ENCODE measurements around the gene MEX3D. TPM values are rescaled to one million over a fixed set of nuclear protein-coding genes. Genes with fewer than 3 reads are reported as not detected.

Gene MEX3D
- total RNA-seq, 2 donors from 2014 or later = 31.9 to 54.3 TPM

- H3K9me3 ChIP-seq = no peaks in the 10 kb centered on the region
- H3K9ac ChIP-seq (ENCODE audit: low read depth in 2 of 2, low read length in 2 of 2) = no peak overlapping the region
- H3K27me3 ChIP-seq = no peaks in the 10 kb centered on the region
- H3K27ac ChIP-seq = no peak overlapping the region
- intact Hi-C loops (cut with DNase I) = no loop called here
- H3K4me3 ChIP-seq = no peak overlapping the region
- TF ChIP-seq CTCF (IDR thresholded peaks at IDR 0.05) = no peak
- H3K4me1 ChIP-seq = peaks cover 10% of the 10 kb centered on the region
- no peak for DNase-seq
- no peaks in the 10 kb centered on the region for H3K36me3 ChIP-seq
Measured at GRCh38 chr19:1587872-1588271, 19.7 kb upstream of the MEX3D start.

GRCh38 chr19:1585243-1585580 lies 17.1 kb upstream of the MEX3D start:
- intact Hi-C loops (cut with DNase I) = no loop called here
- Histone ChIP-seq H3K9me3 (no peaks in the 10 kb centered on the region), H3K4me1 (no peaks in the 10 kb centered on the region), H3K27ac (no peak overlapping the region), H3K4me3 (no peak overlapping the region), H3K27me3 (no peaks in the 10 kb centered on the region), H3K36me3 (no peaks in the 10 kb centered on the region), H3K9ac (ENCODE audit: low read depth in 2 of 2, low read length in 2 of 2) (no peak overlapping the region)
- no peak for DNase-seq
- no peak for TF ChIP-seq CTCF (IDR thresholded peaks at IDR 0.05)

GRCh38 chr19:1584500-1585242 lies 16.5 kb upstream of the MEX3D start:
- intact Hi-C loops (cut with DNase I) = no loop called here
- H3K27me3 ChIP-seq = no peaks in the 10 kb centered on the region
- no peak for DNase-seq
- no peaks in the 10 kb centered on the region for H3K36me3 ChIP-seq
- H3K9me3 ChIP-seq = no peaks in the 10 kb centered on the region
- H3K4me3 ChIP-seq = no peak overlapping the region
- no peaks in the 10 kb centered on the region for H3K4me1 ChIP-seq
- TF ChIP-seq CTCF (IDR thresholded peaks at IDR 0.05) = no peak
- H3K9ac ChIP-seq (ENCODE audit: low read depth in 2 of 2, low read length in 2 of 2) = no peak overlapping the region
- H3K27ac ChIP-seq = no peak overlapping the region

GRCh38 chr19:1582201-1582600 lies 14.1 kb upstream of the MEX3D start:
- H3K9me3 ChIP-seq = no peaks in the 10 kb centered on the region
- H3K27ac ChIP-seq = no peak overlapping the region
- intact Hi-C loops (cut with DNase I) = no loop called here
- no peak for DNase-seq
- H3K27me3 ChIP-seq = no peaks in the 10 kb centered on the region
- TF ChIP-seq CTCF (IDR thresholded peaks at IDR 0.05) = no peak
- no peaks in the 10 kb centered on the region for H3K4me1 ChIP-seq
- no peak overlapping the region for H3K9ac ChIP-seq (ENCODE audit: low read depth in 2 of 2, low read length in 2 of 2)
- H3K4me3 ChIP-seq = no peak overlapping the region
- no peaks in the 10 kb centered on the region for H3K36me3 ChIP-seq

GRCh38 chr19:1580957-1581356 lies 12.8 kb upstream of the MEX3D start:
- H3K27me3 ChIP-seq = no peaks in the 10 kb centered on the region
- intact Hi-C loops (cut with DNase I) = no loop called here
- H3K27ac ChIP-seq = no peak overlapping the region
- no peaks in the 10 kb centered on the region for H3K4me1 ChIP-seq
- H3K9ac ChIP-seq (ENCODE audit: low read depth in 2 of 2, low read length in 2 of 2) = no peak overlapping the region
- no peak for TF ChIP-seq CTCF (IDR thresholded peaks at IDR 0.05)
- H3K36me3 ChIP-seq = no peaks in the 10 kb centered on the region
- no peak overlapping the region for H3K4me3 ChIP-seq
- no peak for DNase-seq
- H3K9me3 ChIP-seq = no peaks in the 10 kb centered on the region
